Measurements from ENCODE around the gene FOSL2. TPM values are rescaled to one million over a fixed set of nuclear protein-coding genes. Genes with fewer than 3 reads are reported as not detected.

Gene FOSL2
- total RNA-seq, 1 experiment from 2014 or later = 44.8 TPM

DNA sequence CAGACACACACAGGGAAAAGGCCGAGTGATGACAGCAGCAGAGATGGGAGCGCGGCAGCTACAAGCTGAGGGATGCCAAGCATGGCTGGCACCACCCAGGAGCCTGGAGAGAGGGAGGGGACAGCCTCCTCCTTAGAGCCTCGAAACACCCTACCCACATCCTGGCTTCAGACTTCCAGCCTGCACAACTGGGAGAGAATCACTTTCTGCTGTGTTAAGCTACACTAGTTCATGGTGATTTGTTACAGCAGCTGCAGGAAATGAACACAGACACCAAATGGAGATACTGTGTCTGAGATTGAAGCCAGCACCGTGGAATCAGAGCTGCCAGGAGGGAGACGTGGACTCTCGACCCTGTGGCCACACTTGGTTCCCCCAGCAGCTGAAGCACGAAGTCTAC, 27.5 kb upstream of the FOSL2 start:
- H3K9me2 ChIP-seq (ENCODE audit: insufficient read depth) = no peaks in the 10 kb centered on the region
- no peaks in the 10 kb centered on the region for H3K9me3 ChIP-seq (ENCODE audit: control insufficient read depth in 1 of 2, insufficient read depth in 1 of 2, low read depth in 1 of 2, low read length in 2 of 2)
- intact Hi-C loops (cut with micrococcal nuclease) = no loop called here
- H2AFZ ChIP-seq (ENCODE audit: low read depth, low read length, poor library complexity, severe bottlenecking) = no peak overlapping the region
- CTCF ChIA-PET = no interaction called here
- no peaks in the 10 kb centered on the region for H3K27me3 ChIP-seq (ENCODE audit: insufficient read depth, low read length)
- no peak overlapping the region for H3K9ac ChIP-seq (ENCODE audit: low read length)
- H3K27ac ChIP-seq (ENCODE audit: low read depth, low read length) = no peak overlapping the region
- H3K79me2 ChIP-seq (ENCODE audit: insufficient read depth, low read length) = no peaks in the 10 kb centered on the region
- H3K4me2 ChIP-seq (ENCODE audit: low read length) = no peak overlapping the region
- no peaks in the 10 kb centered on the region for H3K36me3 ChIP-seq (ENCODE audit: control insufficient read depth in 1 of 2, insufficient read depth in 2 of 2, low read length in 2 of 2)
- H4K20me1 ChIP-seq (ENCODE audit: insufficient read depth) = no peaks in the 10 kb centered on the region
- no TSS peak for BruUV-seq (replicated peaks)
- DNase-seq (ENCODE audit: low read depth, low spot score) (no peak), ATAC-seq (no peak)
- peaks cover 7 to 22% of the 10 kb centered on the region in 2 experiments; a peak in 3 of 4 replicates for H3K4me1 ChIP-seq (ENCODE audit: control insufficient read depth in 1 of 2, insufficient read depth in 2 of 2, low read length in 2 of 2)
- RAD21 ChIA-PET (ENCODE audit: low non-redundant PET in 1 of 2, low total read pairs in 2 of 2, uncharacterized antibody in 2 of 2, unreplicated experiment in 2 of 2) = no interaction called here
- H3K4me3 ChIP-seq (replicated peaks in 1 of 2; ENCODE audit: low read depth in 1 of 2, low read length in 2 of 2) = no peak overlapping the region
- POLR2A ChIA-PET = interaction anchor here (0.6 kb wide), 1 partner anchor 110 kb away, joined by 5 read pairs; no protein-coding TSS in a partner anchor
- TF ChIP-seq EZH2 (IDR thresholded peaks at IDR 0.05) (no peak), FOSL1 (IDR thresholded peaks at IDR 0.05; ENCODE audit: low read depth) (no peak), POLR2AphosphoS5 (IDR thresholded peaks at IDR 0.05; ENCODE audit: low read depth, low read length) (no peak), SP1 (IDR thresholded peaks at IDR 0.05; ENCODE audit: low read depth) (no peak), ZNF274 (IDR thresholded peaks at IDR 0.05; ENCODE audit: low read depth, low read length) (no peak), TCF7L2 (IDR thresholded peaks at IDR 0.05; ENCODE audit: borderline replicate concordance, extremely low read depth, insufficient read depth, insufficient read length) (no peak), RAD21 (IDR thresholded peaks at IDR 0.05; ENCODE audit: low read depth) (no peak), SRF (IDR thresholded peaks at IDR 0.05; ENCODE audit: low read depth) (no peak), EGR1 (IDR thresholded peaks at IDR 0.05; ENCODE audit: low read depth) (no peak), SIN3A (IDR thresholded peaks at IDR 0.05; ENCODE audit: low read depth) (no peak), CBX3 (IDR thresholded peaks at IDR 0.05; ENCODE audit: low read depth) (no peak), EZH2phosphoT487 (IDR thresholded peaks at IDR 0.05; ENCODE audit: borderline replicate concordance) (no peak)
- TF ChIP-seq, protein P1, sequence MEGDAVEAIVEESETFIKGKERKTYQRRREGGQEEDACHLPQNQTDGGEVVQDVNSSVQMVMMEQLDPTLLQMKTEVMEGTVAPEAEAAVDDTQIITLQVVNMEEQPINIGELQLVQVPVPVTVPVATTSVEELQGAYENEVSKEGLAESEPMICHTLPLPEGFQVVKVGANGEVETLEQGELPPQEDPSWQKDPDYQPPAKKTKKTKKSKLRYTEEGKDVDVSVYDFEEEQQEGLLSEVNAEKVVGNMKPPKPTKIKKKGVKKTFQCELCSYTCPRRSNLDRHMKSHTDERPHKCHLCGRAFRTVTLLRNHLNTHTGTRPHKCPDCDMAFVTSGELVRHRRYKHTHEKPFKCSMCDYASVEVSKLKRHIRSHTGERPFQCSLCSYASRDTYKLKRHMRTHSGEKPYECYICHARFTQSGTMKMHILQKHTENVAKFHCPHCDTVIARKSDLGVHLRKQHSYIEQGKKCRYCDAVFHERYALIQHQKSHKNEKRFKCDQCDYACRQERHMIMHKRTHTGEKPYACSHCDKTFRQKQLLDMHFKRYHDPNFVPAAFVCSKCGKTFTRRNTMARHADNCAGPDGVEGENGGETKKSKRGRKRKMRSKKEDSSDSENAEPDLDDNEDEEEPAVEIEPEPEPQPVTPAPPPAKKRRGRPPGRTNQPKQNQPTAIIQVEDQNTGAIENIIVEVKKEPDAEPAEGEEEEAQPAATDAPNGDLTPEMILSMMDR (IDR thresholded peaks at IDR 0.05 in 2 of 3, conservative IDR thresholded peaks at IDR 0.05 in 1 of 3; ENCODE audit: borderline replicate concordance in 1 of 3, insufficient read depth in 1 of 3, low read depth in 2 of 3, low read length in 2 of 3) = no peak

Data from HCT116 (cell line).